ENCODE measurements around the gene TMEM187.

- no peak for TF ChIP-seq CTCF (conservative IDR thresholded peaks at IDR 0.05; ENCODE audit: low read length)
- TF ChIP-seq EZH2phosphoT487 (IDR thresholded peaks at IDR 0.05; ENCODE audit: borderline replicate concordance, low read depth, low read length) = no peak
Measured at GRCh38 chrX:153937056-153937455, 35.5 kb upstream of the TMEM187 start.
